Activated B cell treated with CpG ODN at 0.5 μM for 24 hours (primary cell): ENCODE results near the gene SLC4A5. TPM values are rescaled to one million over a fixed set of nuclear protein-coding genes. Genes with fewer than 3 reads are reported as not detected.
"Not testable (repeated sequence)": the region's sequence is repeated elsewhere in the genome, so short reads cannot be mapped to it uniquely, and the experiment has no call there.

ENCODE experiments used
- ATAC-seq: fragments of 200-7000 bp; cut with Tn5 transposase; one replicate; pipeline ENCODE4 v1.10.0; 2021; ENCODE audit warnings: low read depth, mild to moderate bottlenecking, moderate library complexity
- CTCF ChIA-PET: fragments of 350-600 bp; sonication (Branson Sonifier 250); formaldehyde crosslinking; loops from one replicate; lab custom pipeline; 2021; ENCODE audit warnings: antibody characterized with exemption; lab: Charles Lee
- POLR2A ChIA-PET: fragments of 350-600 bp; sonication (Branson Sonifier 250); formaldehyde crosslinking; loops from one replicate; lab custom pipeline; 2021; ENCODE audit warnings: antibody characterized with exemption; lab: Charles Lee
- DNase-seq: peaks from one replicate; pipeline ENCODE4 v3.0.0; 2022
- H3K27ac Mint-ChIP-seq: one replicate; pipeline ENCODE4 v1.8.0; 2020; ENCODE audit warnings: mixed read lengths
- H3K27me3 Mint-ChIP-seq: one replicate; pipeline ENCODE4 v1.8.0; 2021; ENCODE audit warnings: mixed read lengths
- H3K36me3 Mint-ChIP-seq: one replicate; pipeline ENCODE4 v1.8.0; 2021; ENCODE audit warnings: low read depth, mixed read lengths
- H3K4me1 Mint-ChIP-seq: one replicate; pipeline ENCODE4 v1.8.0; 2021; ENCODE audit warnings: mixed read lengths
- H3K4me3 Mint-ChIP-seq: one replicate; pipeline ENCODE4 v1.8.0; 2020; ENCODE audit warnings: mild to moderate bottlenecking, mixed read lengths
- H3K9me3 Mint-ChIP-seq: one replicate; pipeline ENCODE4 v1.8.0; 2020; ENCODE audit warnings: mixed read lengths
- intact Hi-C: fragments of 100-400 bp; cut with micrococcal nuclease; formaldehyde crosslinking; loops from one replicate; pipeline ENCODE4 v1.15.1; 2024
- total RNA-seq: library from RNA; stranded (reverse); gene quantifications from 2 replicates; pipeline ENCODE4 v1.2.3, GENCODE V29; 2022
- TF ChIP-seq, protein P1 (sequence below): fragments of 200-600 bp; IDR thresholded peaks from one replicate; pipeline ENCODE4 v1.8.0; 2022; ENCODE audit warnings: antibody characterized with exemption, mild to moderate bottlenecking

The SLC4A5 gene
- total RNA-seq, 1 donor from 2014 or later: 5.9 TPM

DNA sequence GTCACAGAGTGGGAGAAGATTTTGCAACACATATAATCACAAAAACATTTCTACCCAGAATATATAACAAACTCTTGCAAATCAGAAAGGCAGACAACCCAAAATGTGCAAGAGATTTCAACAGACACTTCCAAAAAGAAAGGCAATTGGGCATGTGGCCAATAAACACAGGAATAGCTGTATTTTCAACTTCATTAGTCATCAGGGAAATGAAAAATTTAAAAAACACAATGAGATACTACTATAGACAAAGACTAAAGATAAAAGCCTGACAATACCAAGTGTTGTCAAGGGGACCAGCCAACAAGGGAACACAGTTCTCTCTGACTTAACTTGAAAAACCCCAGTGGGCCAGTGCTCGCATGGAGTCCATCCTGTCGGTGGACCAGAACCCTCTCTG lies 104.3 kb downstream of the SLC4A5 start:
- Mint-ChIP-seq H3K27me3 (no peaks in the 10 kb centered on the region), H3K27ac (no peak overlapping the region), H3K36me3 (peaks cover under 1% of the 10 kb centered on the region), H3K4me3 (no peak overlapping the region), H3K4me1 (no peaks in the 10 kb centered on the region), H3K9me3 (no peaks in the 10 kb centered on the region)
- no peak for ATAC-seq
- DNase-seq: no peak
- TF ChIP-seq, protein P1, sequence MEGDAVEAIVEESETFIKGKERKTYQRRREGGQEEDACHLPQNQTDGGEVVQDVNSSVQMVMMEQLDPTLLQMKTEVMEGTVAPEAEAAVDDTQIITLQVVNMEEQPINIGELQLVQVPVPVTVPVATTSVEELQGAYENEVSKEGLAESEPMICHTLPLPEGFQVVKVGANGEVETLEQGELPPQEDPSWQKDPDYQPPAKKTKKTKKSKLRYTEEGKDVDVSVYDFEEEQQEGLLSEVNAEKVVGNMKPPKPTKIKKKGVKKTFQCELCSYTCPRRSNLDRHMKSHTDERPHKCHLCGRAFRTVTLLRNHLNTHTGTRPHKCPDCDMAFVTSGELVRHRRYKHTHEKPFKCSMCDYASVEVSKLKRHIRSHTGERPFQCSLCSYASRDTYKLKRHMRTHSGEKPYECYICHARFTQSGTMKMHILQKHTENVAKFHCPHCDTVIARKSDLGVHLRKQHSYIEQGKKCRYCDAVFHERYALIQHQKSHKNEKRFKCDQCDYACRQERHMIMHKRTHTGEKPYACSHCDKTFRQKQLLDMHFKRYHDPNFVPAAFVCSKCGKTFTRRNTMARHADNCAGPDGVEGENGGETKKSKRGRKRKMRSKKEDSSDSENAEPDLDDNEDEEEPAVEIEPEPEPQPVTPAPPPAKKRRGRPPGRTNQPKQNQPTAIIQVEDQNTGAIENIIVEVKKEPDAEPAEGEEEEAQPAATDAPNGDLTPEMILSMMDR: no peak
- intact Hi-C loops: no loop called here
- ChIA-PET CTCF (no interaction called here), POLR2A (no interaction called here)

- H3K4me1 Mint-ChIP-seq: no peaks in the 10 kb centered on the region
- H3K9me3 Mint-ChIP-seq: no peaks in the 10 kb centered on the region
- H3K4me3 Mint-ChIP-seq: no peak overlapping the region
- CTCF ChIA-PET: interaction anchor here (1.6 kb wide), 1 partner anchor 15 kb away, joined by 3 read pairs; no protein-coding TSS in a partner anchor
- peaks cover 4% of the 10 kb centered on the region for H3K36me3 Mint-ChIP-seq
- TF ChIP-seq, protein P1: no peak
- POLR2A ChIA-PET: interaction anchor here (0.6 kb wide), 1 partner anchor 57 kb away, joined by 8 read pairs; no protein-coding TSS in a partner anchor
- no peak overlapping the region for H3K27ac Mint-ChIP-seq
- intact Hi-C loops: no loop called here
- DNase-seq: no peak
- ATAC-seq: no peak
- no peaks in the 10 kb centered on the region for H3K27me3 Mint-ChIP-seq
Measured at GRCh38 chr2:74235041-74235440, 108.2 kb downstream of the SLC4A5 start.

DNA sequence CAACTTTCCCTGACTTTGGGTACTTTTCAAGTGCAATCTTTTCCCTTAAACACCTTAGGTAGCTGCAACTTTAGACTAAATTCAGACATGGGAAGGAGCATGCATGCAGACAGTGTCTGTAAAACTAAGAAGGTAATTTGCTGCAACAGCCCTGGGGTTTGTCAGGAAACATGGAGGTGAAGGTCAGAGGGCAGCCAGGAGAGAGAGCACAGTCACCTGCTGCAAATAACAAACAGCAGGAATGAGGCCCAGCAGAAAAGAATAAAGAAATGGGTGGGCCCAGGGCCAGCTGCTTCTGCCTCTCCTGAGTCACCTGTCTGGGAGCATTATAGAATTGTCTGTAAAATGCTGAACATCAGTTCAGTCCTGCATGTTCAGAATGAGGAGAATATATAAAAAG lies 109.6 kb downstream of the SLC4A5 start:
- Mint-ChIP-seq H3K4me3 (no peak overlapping the region), H3K27ac (no peak overlapping the region), H3K4me1 (no peaks in the 10 kb centered on the region), H3K36me3 (peaks cover 4% of the 10 kb centered on the region), H3K9me3 (no peaks in the 10 kb centered on the region), H3K27me3 (no peaks in the 10 kb centered on the region)
- TF ChIP-seq, protein P1: no peak
- ChIA-PET POLR2A (no interaction called here), CTCF (interaction anchor here (0.7 to 1.6 kb wide), 2 partner anchors 16 to 101 kb away, joined by 3 read pairs; no protein-coding TSS in a partner anchor)
- intact Hi-C loops: no loop called here
- ATAC-seq (no peak), DNase-seq (no peak)

- Mint-ChIP-seq H3K4me3 (no peak overlapping the region), H3K4me1 (no peaks in the 10 kb centered on the region), H3K27ac (no peak overlapping the region), H3K36me3 (peaks cover 4% of the 10 kb centered on the region), H3K9me3 (no peaks in the 10 kb centered on the region), H3K27me3 (no peaks in the 10 kb centered on the region)
- DNase-seq: no peak
- no peak for ATAC-seq
- ChIA-PET POLR2A (no interaction called here), CTCF (interaction anchor here (1.4 kb wide), 1 partner anchor 102 kb away, joined by 3 read pairs; no protein-coding TSS in a partner anchor)
- intact Hi-C loops: no loop called here
- TF ChIP-seq, protein P1: no peak
Measured at GRCh38 chr2:74232426-74232825, 110.8 kb downstream of the SLC4A5 start.

DNA sequence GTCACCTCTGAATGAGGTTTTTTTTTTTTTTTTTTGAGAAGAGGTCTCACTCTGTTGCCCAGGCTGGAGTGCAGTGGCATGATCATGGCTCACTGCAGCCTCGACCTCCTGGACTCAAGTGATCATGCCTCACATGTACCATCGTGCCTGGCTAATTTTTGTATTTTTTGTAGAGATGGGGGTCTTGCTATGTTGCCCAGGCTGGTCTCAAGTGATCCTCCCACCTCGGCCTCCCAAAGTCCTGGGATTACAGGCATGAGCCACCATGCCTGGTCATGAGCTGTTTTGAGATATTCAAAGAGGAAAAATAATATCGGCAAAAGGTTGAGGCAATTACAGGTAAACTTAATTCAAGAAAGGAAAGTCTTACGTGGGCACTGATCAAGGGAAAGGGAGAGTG lies 113.4 kb downstream of the SLC4A5 start:
- ChIA-PET CTCF (interaction anchor here (0.7 kb wide), 1 partner anchor 12 kb away, joined by 3 read pairs; no protein-coding TSS in a partner anchor), POLR2A (interaction anchor here (0.7 kb wide), 1 partner anchor 14 kb away, joined by 3 read pairs; no protein-coding TSS in a partner anchor)
- H3K9me3 Mint-ChIP-seq, ATAC-seq, H3K27me3 Mint-ChIP-seq, H3K4me1 Mint-ChIP-seq, H3K4me3 Mint-ChIP-seq, intact Hi-C loops, DNase-seq, H3K36me3 Mint-ChIP-seq, H3K27ac Mint-ChIP-seq: not testable (repeated sequence)

- no peaks in the 10 kb centered on the region for H3K9me3 Mint-ChIP-seq
- peaks cover 3% of the 10 kb centered on the region for H3K36me3 Mint-ChIP-seq
- ATAC-seq (no peak), DNase-seq (no peak)
- POLR2A ChIA-PET: no interaction called here
- H3K27ac Mint-ChIP-seq: no peak overlapping the region
- intact Hi-C loops: no loop called here
- H3K27me3 Mint-ChIP-seq: no peaks in the 10 kb centered on the region
- CTCF ChIA-PET: no interaction called here
- no peak overlapping the region for H3K4me3 Mint-ChIP-seq
- TF ChIP-seq, protein P1: no peak
- no peaks in the 10 kb centered on the region for H3K4me1 Mint-ChIP-seq
Measured at GRCh38 chr2:74228772-74229171, 114.4 kb downstream of the SLC4A5 start.
